ENCODE data around the gene GTPBP6. TPM values are rescaled to one million over a fixed set of nuclear protein-coding genes. Genes with fewer than 3 reads are reported as not detected.
"Not testable (repeated sequence)": the region's sequence is repeated elsewhere in the genome, so short reads cannot be mapped to it uniquely, and the experiment has no call there.

GTPBP6 gene
- total RNA-seq, 4 donors from 2014 or later = 25.7 to 35.3 (median 34.0) TPM

DNA sequence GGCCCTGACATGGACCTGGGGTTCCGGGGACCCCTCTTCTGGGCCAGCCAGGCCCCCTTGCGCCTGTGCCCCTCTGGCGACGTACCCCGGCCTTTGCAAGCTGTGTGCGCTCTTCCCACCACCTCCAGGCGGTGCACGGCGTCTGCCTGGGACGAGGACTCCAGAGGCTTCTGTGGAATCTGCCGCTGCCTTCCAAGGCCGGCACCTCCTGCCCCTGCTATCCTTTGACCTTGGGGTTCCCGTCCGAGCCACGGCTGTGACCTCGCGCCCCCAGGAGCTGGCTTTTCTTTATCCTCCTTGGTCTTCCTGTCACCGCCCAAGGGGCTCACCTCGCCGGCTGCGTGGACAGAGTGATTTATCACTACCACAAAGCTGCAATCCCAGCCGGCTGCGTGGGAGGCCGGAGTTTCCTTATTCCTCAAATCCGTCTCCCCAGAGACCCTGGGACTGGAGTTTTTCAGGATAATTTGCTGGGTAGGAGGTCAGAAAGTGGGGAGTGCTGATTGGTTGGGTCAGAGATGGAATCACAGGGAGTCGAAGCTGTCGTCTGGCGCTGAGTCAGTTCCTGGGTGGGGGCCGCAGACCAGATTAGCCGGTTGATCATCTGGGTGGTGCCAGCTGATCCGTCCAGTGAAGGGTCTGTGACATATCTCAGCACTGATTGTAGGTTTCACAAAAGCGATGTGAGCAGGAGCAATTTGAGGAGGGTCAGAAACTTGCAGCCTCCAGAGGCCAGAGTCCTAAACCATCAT is 57.3 kb downstream of the GTPBP6 start:
- ATAC-seq (ENCODE audit: low FRiP score) (peak; percentile 48), DNase-seq (ENCODE audit: low spot score) (no peak)
- TF ChIP-seq CTCF (IDR thresholded peaks at IDR 0.05) = no peak

- DNase-seq (ENCODE audit: low spot score) (no peak), ATAC-seq (ENCODE audit: low FRiP score) (no peak)
- no peak for TF ChIP-seq CTCF (IDR thresholded peaks at IDR 0.05)
Measured at GRCh38 chrX:259692-260355, 58.8 kb downstream of the GTPBP6 start.

- no peak for TF ChIP-seq CTCF (IDR thresholded peaks at IDR 0.05)
- ATAC-seq (ENCODE audit: low FRiP score) (no peak), DNase-seq (ENCODE audit: low spot score) (no peak)
Measured at GRCh38 chrX:258291-259040, 60.1 kb downstream of the GTPBP6 start.

GRCh38 chrX:257681-258289 is 60.8 kb downstream of the GTPBP6 start:
- DNase-seq (ENCODE audit: low spot score) = no peak
- TF ChIP-seq CTCF (IDR thresholded peaks at IDR 0.05) = no peak
- ATAC-seq (ENCODE audit: low FRiP score) = no peak

GRCh38 chrX:257054-257453 is 61.5 kb downstream of the GTPBP6 start:
- DNase-seq (ENCODE audit: low spot score); ATAC-seq (ENCODE audit: low FRiP score): not testable (repeated sequence)

GRCh38 chrX:255923-256331 is 62.7 kb downstream of the GTPBP6 start:
- DNase-seq (ENCODE audit: low spot score) (no peak), ATAC-seq (ENCODE audit: low FRiP score) (no peak)
- no peak for TF ChIP-seq CTCF (IDR thresholded peaks at IDR 0.05)

Other genes starting within 250 kb of the GTPBP6 start
- 10 to 100 TPM; 12.8 to 32.3 (median 21.9) TPM for gene PLCXD1, start 37.4 kb downstream of the GTPBP6 start, total RNA-seq
- gene PPP2R3B, start 68.1 kb upstream of the GTPBP6 start, total RNA-seq = 10 to 100 TPM in 1 of 4 donors, 1 to 10 TPM in 3; 4.5 to 12.0 (median 5.7) TPM

All from omental fat pad (tissue), 4 donors.